Left ventricle myocardium superior (tissue), 1 donor: ENCODE measurements around the gene MYOG. TPM values are rescaled to one million over a fixed set of nuclear protein-coding genes. Genes with fewer than 3 reads are reported as not detected.

Experiments used
- ATAC-seq: fragments of 200-7000 bp; cut with Tn5 transposase; one replicate; pipeline ENCODE4 v1.9.1; 2020; ENCODE audit warnings: mild to moderate bottlenecking, moderate library complexity
- DNase-seq: peaks from one replicate; pipeline ENCODE4 v3.0.0-alpha.2; 2020
- intact Hi-C: fragments of 100-400 bp; cut with micrococcal nuclease; formaldehyde crosslinking; loops from one replicate; pipeline ENCODE4 v1.11.0; 2022
- total RNA-seq: library from RNA; stranded (reverse); fragmentation: NEBNext Ultra II Directional; extraction: Animal tissue kit (Norgen Biotek cat#: 25700); gene quantifications from one replicate; pipeline ENCODE4 v1.2.1, GENCODE V29; 2021
- donor health status: DM: no; HTN: yes; CAD: no; lungs with severe emphysema.

Gene MYOG
- total RNA-seq, 1 donor from 2014 or later = not detected

GRCh38 chr1:203077367-203077766 lies 8.4 kb downstream of the MYOG start:
- DNase-seq = no peak

DNA sequence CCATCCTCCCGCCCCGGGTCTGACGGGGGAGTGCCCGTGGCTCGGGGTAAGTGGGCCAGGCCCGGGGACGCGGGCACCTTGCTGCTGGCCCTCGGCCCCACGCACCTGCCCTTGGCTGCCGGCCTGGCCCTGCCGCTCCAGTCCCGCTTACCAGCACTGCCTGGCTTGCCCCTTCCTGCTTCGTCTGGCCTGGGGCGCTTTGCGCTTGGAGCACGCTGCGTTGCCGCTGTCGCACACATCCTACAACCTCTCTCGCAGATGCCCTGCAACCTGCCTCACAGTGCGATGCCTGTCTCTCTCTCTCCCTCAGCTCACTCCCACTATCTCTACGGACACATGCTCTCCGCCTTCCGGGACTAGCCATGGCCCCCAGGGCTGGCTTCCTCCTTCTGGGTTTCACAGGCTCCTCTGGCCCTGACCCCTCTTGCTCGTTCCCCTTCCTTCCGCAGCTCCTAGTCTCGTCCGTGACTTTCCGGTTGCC lies 9.7 kb downstream of the MYOG start:
- DNase-seq (no peak), ATAC-seq (peak; percentile 56)

More at GRCh38 chr1:203077367-203077766, 8.4 kb downstream of the MYOG start:
- ATAC-seq = no peak
- intact Hi-C loops = no loop called here

DNA sequence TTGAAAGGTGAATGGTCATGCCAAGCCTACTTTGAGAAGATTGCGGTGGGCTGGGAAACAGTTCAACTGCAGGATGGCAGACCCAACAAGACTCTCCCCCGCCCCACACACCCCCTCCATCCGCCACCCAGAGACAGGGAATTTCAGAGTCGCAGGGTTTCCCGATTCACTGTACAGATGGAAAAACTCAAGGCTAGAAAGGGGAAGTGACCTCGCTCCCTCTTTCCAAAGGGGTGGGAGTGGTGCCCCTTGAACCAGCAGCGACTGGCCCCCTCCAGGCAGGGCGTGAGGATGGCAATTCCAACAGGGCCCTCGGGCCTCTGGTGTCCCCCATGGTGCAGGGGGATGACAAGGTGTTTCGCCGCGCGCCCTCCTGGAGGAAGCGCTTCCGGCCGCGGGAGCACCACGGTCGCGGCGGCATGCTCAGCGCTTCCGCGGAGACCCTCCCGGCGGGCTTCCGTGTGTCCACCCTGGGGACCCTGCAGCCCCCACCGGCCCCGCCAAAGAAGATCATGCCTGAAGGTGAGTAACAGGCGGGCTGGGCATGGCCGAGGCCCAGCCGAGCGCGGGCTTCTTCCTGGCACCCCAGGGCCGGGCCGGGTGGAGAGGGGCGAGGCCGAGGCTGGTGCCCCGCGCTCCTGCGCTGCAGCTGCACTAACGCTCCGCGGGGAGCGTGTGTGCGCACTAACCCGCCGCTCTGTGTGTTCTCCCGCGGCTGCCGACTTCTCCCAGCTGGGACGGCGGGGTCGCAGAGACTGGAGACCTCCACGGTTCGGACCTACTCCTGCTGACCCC lies 10.4 kb downstream of the MYOG start:
- peak; percentile 34 for ATAC-seq
- DNase-seq = no peak
- intact Hi-C loops = no loop called here

More for the DNA sequence above, 9.7 kb downstream of the MYOG start:
- intact Hi-C loops = no loop called here

DNA sequence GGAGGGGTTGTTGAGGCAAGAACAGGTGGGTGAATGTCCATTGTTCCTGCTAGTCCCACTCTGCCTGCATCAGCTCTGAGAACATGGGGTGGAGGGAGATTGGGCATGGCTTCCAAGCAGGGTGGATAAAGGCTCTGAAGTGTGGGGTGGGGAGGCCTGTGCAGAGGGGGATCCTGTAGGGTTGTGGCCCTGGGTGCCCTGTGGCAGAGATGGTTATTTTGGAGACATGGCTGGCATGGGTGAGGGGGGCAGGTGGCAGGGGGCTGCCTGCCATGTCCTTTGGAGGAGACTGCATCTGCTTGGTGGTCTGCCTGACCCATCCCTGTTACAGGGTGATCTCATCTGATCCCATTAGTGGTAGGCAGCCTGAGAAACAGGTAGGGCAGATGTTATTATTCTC lies 11.2 kb downstream of the MYOG start:
- ATAC-seq = no peak
- intact Hi-C loops = no loop called here

GRCh38 chr1:203073469-203073868 lies 12.3 kb downstream of the MYOG start:
- intact Hi-C loops = no loop called here
- ATAC-seq (no peak), DNase-seq (no peak)

More for the DNA sequence above, 11.2 kb downstream of the MYOG start:
- no peak for DNase-seq

- DNase-seq = no peak
- no peak for ATAC-seq
- intact Hi-C loops = no loop called here
Observed at GRCh38 chr1:203072911-203073310, 12.9 kb downstream of the MYOG start.

GRCh38 chr1:203072002-203072602 lies 13.7 kb downstream of the MYOG start:
- DNase-seq (no peak), ATAC-seq (no peak)
- intact Hi-C loops = no loop called here

DNA sequence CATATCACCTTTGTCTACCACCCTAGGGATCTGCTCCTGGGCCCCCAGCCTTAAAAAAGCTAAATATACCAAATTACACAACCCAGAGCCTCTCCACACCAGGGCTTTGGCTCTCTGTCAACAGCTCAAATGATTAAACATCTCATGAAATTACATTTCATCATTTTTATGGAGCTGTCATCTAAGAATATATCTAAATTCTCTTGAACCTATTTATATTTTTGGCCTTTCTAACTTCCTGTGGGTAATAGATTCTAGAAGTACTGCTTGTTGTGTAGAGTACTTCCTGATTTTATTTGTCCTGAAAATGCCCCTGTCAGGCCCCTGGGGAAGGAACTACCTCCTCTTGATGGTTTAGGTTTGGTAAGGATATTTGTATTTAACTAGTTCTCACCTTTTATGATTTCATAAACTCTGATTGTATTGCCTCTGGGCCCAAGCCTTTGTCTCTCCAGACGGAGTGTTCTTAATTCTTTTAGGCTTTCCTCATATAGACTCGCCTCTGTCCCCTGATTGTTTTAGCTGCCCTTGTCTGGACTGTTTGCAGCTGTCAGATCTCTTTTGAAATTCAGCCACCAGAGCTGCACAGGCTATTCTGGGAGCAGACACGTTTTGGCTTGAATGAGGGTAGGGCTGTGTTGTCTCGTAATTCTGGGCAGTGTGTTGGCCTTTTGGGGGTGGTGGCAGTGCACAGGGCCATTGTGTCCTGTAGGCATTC lies 16.6 kb downstream of the MYOG start:
- DNase-seq = no peak

GRCh38 chr1:203066965-203067364 lies 18.8 kb downstream of the MYOG start:
- intact Hi-C loops = no loop called here
- no peak for DNase-seq
- ATAC-seq = no peak

More for the DNA sequence above, 16.6 kb downstream of the MYOG start:
- ATAC-seq = peak; percentile 92
- intact Hi-C loops = no loop called here

GRCh38 chr1:203065986-203066385 lies 19.8 kb downstream of the MYOG start:
- intact Hi-C loops = no loop called here
- ATAC-seq = no peak
- no peak for DNase-seq

DNA sequence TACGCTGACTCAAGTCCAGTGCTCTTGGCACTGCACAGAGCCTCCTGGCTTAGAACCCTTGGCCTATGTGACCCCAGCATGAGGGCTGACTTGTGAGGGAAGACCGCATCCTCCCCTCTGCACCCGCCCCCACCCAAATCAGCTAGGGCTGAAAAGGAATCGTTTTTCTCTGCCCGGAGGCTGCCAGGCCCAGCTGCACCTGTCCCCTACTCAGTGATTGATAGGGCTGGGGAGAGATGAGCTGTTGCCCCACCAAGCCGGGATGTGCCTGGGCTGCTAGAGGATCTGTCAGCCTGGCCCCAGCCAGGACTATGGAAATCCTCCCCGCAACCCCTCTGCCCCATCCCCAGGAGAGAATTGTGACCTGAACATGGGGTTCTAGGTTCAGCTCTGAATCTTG lies 20.6 kb downstream of the MYOG start:
- no peak for ATAC-seq
- DNase-seq = no peak
- intact Hi-C loops = no loop called here

- intact Hi-C loops = no loop called here
- DNase-seq (no peak), ATAC-seq (no peak)
Observed at GRCh38 chr1:203063287-203063686, 22.5 kb downstream of the MYOG start.

DNA sequence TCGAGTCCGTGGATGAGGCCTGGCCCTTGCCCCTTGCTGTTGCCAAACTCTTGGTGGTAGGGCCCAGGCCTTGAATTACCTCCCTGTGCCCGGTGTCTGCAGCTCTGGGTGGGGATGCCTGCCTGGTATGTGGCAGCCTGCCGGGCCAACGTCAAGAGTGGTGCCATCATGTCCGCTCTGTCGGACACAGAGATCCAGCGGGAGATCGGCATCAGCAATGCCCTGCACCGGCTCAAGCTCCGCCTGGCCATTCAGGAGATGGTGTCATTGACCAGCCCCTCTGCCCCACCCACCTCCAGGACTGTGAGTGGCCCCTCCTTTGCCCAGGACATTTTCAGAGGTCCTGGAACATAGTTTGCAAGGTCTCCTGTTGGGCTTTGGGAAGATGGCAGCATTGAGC lies 25.7 kb downstream of the MYOG start:
- no peak for ATAC-seq
- intact Hi-C loops = no loop called here
- DNase-seq = no peak

DNA sequence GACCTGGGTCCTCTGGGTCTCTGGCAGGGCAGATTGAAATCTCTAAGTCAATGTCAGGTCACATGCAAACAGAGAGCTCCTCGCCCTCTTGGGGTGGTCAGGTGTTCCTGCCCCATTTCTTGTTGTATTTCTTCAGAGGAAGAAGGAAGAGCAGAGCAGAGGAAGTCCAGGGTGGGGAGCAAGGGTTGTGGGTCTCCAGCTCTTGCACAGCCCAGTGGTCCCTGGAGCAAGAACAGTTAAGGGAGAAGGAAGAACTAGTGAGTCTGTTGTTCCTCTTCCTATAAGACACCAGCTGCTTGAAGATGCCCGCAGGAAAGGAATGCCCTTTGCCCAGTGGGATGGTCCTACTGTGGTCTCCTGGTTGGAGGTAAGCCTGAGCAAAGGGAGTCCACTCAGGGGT lies 26.3 kb downstream of the MYOG start:
- ATAC-seq (peak; percentile 41), DNase-seq (no peak)
- intact Hi-C loops = no loop called here

GRCh38 chr1:203058676-203058935 lies 27.2 kb downstream of the MYOG start:
- ATAC-seq (peak; percentile 47), DNase-seq (no peak)
- intact Hi-C loops = no loop called here

GRCh38 chr1:203057911-203058675 lies 27.7 kb downstream of the MYOG start:
- DNase-seq = no peak
- intact Hi-C loops = no loop called here
- ATAC-seq = peak; percentile 51

DNA sequence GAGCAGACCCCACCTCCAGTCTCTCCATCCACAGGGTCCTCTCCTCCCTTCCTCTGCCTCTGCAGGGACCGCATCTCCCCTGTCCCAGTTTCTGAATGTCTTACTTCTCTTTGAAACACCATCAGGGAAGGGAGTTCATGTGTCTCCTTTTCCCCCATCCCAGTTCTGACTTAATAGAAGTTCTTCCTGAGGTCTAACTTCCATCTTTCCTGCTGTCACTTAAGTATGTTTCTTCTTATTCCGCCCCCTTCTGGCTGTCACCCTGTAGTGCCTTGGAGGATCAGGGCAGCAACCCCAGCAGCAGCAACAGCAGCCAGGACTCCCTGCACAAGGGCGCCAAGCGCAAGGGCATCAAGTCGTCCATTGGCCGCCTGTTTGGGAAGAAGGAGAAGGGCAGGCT lies 29.3 kb downstream of the MYOG start:
- DNase-seq = no peak
- ATAC-seq = no peak
- intact Hi-C loops = no loop called here

GRCh38 chr1:203056012-203056411 lies 29.8 kb downstream of the MYOG start:
- intact Hi-C loops = no loop called here
- no peak for ATAC-seq
- no peak for DNase-seq

DNA sequence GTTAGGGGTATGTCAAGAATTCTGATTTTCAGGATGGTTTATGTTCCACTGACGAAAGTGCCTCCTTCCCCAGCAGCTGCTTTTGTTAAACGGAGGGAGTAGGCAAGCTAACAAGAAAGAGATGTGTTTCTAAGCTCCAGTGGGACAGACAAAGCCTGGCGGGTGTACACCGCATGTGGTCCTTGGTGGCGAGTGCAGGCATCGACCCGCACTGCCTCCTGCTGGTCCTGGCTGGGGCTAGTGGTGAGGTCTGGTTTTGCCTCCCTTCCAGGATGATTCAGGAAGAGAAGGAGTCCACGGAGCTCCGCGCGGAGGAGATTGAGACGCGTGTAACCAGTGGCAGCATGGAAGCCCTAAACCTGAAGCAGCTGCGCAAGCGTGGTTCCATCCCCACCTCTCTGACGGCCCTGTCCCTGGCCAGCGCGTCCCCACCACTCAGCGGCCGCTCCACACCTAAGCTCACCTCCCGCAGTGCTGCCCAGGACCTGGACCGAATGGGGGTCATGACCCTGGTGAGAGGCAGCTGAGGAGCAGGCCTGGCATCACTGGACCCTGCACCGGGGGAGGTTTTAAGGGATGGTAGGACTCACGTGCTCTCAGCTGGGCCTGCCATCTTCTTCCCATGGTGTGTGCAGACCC lies 30.5 kb downstream of the MYOG start:
- ATAC-seq (no peak), DNase-seq (no peak)
- intact Hi-C loops = no loop called here
